ENCODE data around the gene LINGO4.

LINGO4 gene

DNA sequence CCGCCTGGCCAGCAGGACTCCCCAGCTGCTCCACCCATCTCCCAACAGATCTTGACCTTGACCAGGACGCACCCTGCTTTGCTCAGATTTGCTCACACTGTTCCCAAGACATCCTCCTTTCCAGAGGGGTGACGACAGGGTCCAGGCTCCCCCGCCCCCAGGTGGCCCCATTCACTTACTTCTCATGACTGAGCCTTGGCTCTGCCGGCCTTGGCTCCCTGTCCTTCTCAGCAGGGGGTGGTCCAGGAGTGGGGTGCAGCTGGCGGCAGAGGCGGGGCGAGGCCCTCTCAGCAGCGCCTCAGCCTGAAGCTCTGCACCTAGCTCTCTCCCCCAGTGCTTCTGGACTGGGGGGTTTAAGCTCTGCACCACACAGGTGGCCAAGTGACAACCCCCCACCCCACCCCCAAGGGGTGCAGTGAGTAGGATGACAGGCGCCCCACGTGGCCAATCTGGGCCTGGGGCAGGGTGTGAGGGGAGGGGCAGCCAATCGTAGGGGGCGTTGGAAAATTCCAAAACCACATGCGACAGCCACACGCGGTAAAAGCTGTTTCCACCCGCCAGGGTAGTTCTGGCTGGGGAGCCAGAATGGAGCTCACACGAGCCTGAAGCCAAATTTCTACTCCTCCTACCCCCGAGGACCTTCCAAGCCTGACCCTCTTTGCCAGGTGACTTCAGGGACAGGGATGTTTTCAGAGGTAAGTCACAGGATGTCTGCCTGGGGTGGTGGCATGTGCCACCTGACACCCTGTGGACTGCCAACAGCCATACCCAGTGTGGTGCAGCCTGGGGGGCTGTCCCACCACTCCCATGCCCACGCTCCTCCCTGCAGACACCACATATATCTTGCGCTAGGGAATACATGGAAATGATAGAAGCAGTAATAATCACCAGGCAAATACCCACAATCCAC, 20.8 kb upstream of the LINGO4 start:
- Histone ChIP-seq H3K27ac (ENCODE audit: low read depth, low read length) (no peak overlapping the region), H3K79me2 (ENCODE audit: control insufficient read depth, low read length) (no peaks in the 10 kb centered on the region), H4K20me1 (ENCODE audit: control insufficient read depth, insufficient read depth, low read depth, low read length) (no peaks in the 10 kb centered on the region), H3K4me1 (ENCODE audit: control insufficient read depth, low read length) (peaks cover 4% of the 10 kb centered on the region; the same call in 1 of the 2 replicates), H3K9me2 (replicated peaks; ENCODE audit: control insufficient read depth, low read length) (no peaks in the 10 kb centered on the region), H3K27me3 (ENCODE audit: control insufficient read depth, low read length) (peaks cover 10% of the 10 kb centered on the region; the same call in 1 of the 2 replicates), H3K4me2 (ENCODE audit: low read length) (no peak overlapping the region), H3K36me3 (ENCODE audit: control insufficient read depth, low read length) (no peaks in the 10 kb centered on the region), H3K9me3 (ENCODE audit: control insufficient read depth, insufficient read depth, low read length) (no peaks in the 10 kb centered on the region), H3K4me3 (ENCODE audit: low read length) (no peak overlapping the region), H3F3A (ENCODE audit: control insufficient read depth, insufficient read depth) (no peaks in the 10 kb centered on the region)
- TF ChIP-seq EZH2phosphoT487 (IDR thresholded peaks at IDR 0.05; ENCODE audit: borderline replicate concordance, low read length), result no peak
- TF ChIP-seq, protein P1, sequence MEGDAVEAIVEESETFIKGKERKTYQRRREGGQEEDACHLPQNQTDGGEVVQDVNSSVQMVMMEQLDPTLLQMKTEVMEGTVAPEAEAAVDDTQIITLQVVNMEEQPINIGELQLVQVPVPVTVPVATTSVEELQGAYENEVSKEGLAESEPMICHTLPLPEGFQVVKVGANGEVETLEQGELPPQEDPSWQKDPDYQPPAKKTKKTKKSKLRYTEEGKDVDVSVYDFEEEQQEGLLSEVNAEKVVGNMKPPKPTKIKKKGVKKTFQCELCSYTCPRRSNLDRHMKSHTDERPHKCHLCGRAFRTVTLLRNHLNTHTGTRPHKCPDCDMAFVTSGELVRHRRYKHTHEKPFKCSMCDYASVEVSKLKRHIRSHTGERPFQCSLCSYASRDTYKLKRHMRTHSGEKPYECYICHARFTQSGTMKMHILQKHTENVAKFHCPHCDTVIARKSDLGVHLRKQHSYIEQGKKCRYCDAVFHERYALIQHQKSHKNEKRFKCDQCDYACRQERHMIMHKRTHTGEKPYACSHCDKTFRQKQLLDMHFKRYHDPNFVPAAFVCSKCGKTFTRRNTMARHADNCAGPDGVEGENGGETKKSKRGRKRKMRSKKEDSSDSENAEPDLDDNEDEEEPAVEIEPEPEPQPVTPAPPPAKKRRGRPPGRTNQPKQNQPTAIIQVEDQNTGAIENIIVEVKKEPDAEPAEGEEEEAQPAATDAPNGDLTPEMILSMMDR (IDR thresholded peaks at IDR 0.05; ENCODE audit: low read depth, low read length, poor library complexity, severe bottlenecking), result no peak

DNA sequence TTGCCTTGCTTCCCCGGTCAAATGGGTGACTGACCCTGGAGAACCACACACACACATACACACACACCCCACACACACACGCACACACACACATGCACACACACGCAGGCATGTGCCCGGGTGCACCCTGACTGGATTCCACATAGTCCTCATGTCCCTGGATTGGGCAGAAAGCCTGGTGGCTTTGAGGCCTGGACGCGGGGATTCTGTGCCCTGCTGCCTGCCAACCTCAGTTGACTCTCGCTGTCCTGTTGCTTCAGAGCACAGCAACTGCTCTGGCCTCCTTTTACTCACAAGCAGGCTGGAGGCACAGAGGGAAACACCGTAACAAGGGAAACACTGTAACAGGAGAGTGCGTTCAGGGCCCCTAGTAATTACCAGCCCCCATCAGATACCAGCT, 20.0 kb upstream of the LINGO4 start:
- Histone ChIP-seq H3K27me3 (ENCODE audit: control insufficient read depth, low read length) (peaks cover 10% of the 10 kb centered on the region; the same call in 1 of the 2 replicates), H3K4me1 (ENCODE audit: control insufficient read depth, low read length) (peaks cover 4% of the 10 kb centered on the region; the same call in 1 of the 2 replicates), H3K79me2 (ENCODE audit: control insufficient read depth, low read length) (no peaks in the 10 kb centered on the region), H3K27ac (ENCODE audit: low read depth, low read length) (no peak overlapping the region), H3K9me3 (ENCODE audit: control insufficient read depth, insufficient read depth, low read length) (no peaks in the 10 kb centered on the region), H3K36me3 (ENCODE audit: control insufficient read depth, low read length) (no peaks in the 10 kb centered on the region), H4K20me1 (ENCODE audit: control insufficient read depth, insufficient read depth, low read depth, low read length) (no peaks in the 10 kb centered on the region), H3K9me2 (replicated peaks; ENCODE audit: control insufficient read depth, low read length) (no peaks in the 10 kb centered on the region), H3K4me3 (ENCODE audit: low read length) (no peak overlapping the region), H3F3A (ENCODE audit: control insufficient read depth, insufficient read depth) (no peaks in the 10 kb centered on the region), H3K4me2 (ENCODE audit: low read length) (no peak overlapping the region)
- TF ChIP-seq, protein P1 (IDR thresholded peaks at IDR 0.05; ENCODE audit: low read depth, low read length, poor library complexity, severe bottlenecking), result no peak
- TF ChIP-seq EZH2phosphoT487 (IDR thresholded peaks at IDR 0.05; ENCODE audit: borderline replicate concordance, low read length), result no peak

DNA sequence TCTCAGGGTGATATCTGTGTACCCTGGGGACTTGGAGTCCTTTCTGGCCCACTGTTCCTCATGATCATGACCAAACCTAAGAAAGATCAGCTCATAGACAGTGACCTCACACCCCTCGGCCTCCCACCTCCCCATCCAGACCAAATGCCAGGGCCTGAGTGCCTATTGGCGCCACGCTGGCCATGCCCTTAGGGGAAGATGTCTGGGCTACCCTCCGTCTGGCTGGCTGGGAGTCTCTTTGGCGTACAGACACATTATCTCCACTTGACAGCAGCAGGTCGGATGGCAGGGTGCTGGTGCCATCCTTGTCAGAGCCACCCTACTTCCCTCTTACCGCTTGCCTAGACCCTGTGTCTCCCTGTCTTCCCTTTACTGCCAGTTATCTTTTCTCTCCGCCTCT, 18.0 kb upstream of the LINGO4 start:
- Histone ChIP-seq H3K4me3 (ENCODE audit: low read length) (no peak overlapping the region), H3K9me2 (replicated peaks; ENCODE audit: control insufficient read depth, low read length) (no peaks in the 10 kb centered on the region), H3K27ac (ENCODE audit: low read depth, low read length) (no peak overlapping the region), H3F3A (ENCODE audit: control insufficient read depth, insufficient read depth) (no peaks in the 10 kb centered on the region), H3K27me3 (ENCODE audit: control insufficient read depth, low read length) (peaks cover 11% of the 10 kb centered on the region; the same call in 1 of the 2 replicates), H3K9me3 (ENCODE audit: control insufficient read depth, insufficient read depth, low read length) (no peaks in the 10 kb centered on the region), H3K79me2 (ENCODE audit: control insufficient read depth, low read length) (no peaks in the 10 kb centered on the region), H3K36me3 (ENCODE audit: control insufficient read depth, low read length) (no peaks in the 10 kb centered on the region), H3K4me1 (ENCODE audit: control insufficient read depth, low read length) (no peaks in the 10 kb centered on the region), H4K20me1 (ENCODE audit: control insufficient read depth, insufficient read depth, low read depth, low read length) (no peaks in the 10 kb centered on the region), H3K4me2 (ENCODE audit: low read length) (no peak overlapping the region)
- no peak for TF ChIP-seq EZH2phosphoT487 (IDR thresholded peaks at IDR 0.05; ENCODE audit: borderline replicate concordance, low read length)
- TF ChIP-seq, protein P1 (IDR thresholded peaks at IDR 0.05; ENCODE audit: low read depth, low read length, poor library complexity, severe bottlenecking), result no peak
